AG09319 (cell line): ENCODE measurements around the gene EGR2.

Source experiments
- DNase-seq: peaks from one replicate; pipeline ENCODE4 v3.0.0-alpha.2; 2010; ENCODE audit warnings: low read depth; ENCODE audit errors: extremely low read depth
- TF ChIP-seq, protein P1 (sequence below): IDR thresholded peaks from 2 replicates; pipeline ENCODE4 v1.5.1; 2011; ENCODE audit warnings: low read depth, mild to moderate bottlenecking, inconsistent platforms, low read length, moderate library complexity

The EGR2 gene

DNA sequence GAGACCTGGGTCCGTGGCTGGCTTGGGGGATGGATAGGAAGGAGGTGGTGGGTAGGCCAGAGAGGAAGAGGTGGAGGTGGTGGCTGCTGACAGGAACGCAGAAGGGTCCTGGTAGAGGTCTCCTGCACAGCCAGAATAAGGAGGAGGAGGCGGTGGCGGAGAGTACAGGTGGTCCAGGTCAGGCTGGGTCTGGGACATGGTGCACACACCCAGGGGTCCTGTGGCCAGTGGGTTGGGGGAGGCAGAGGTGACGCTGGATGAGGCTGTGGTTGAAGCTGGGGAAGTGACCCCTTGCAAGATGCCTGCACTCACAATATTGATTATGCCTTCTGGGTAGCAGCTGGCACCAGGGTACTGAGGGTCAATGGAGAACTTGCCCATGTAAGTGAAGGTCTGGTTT is 2.2 kb downstream of the EGR2 start:
- TF ChIP-seq, protein P1, sequence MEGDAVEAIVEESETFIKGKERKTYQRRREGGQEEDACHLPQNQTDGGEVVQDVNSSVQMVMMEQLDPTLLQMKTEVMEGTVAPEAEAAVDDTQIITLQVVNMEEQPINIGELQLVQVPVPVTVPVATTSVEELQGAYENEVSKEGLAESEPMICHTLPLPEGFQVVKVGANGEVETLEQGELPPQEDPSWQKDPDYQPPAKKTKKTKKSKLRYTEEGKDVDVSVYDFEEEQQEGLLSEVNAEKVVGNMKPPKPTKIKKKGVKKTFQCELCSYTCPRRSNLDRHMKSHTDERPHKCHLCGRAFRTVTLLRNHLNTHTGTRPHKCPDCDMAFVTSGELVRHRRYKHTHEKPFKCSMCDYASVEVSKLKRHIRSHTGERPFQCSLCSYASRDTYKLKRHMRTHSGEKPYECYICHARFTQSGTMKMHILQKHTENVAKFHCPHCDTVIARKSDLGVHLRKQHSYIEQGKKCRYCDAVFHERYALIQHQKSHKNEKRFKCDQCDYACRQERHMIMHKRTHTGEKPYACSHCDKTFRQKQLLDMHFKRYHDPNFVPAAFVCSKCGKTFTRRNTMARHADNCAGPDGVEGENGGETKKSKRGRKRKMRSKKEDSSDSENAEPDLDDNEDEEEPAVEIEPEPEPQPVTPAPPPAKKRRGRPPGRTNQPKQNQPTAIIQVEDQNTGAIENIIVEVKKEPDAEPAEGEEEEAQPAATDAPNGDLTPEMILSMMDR = no peak
- DNase-seq = no peak

DNA sequence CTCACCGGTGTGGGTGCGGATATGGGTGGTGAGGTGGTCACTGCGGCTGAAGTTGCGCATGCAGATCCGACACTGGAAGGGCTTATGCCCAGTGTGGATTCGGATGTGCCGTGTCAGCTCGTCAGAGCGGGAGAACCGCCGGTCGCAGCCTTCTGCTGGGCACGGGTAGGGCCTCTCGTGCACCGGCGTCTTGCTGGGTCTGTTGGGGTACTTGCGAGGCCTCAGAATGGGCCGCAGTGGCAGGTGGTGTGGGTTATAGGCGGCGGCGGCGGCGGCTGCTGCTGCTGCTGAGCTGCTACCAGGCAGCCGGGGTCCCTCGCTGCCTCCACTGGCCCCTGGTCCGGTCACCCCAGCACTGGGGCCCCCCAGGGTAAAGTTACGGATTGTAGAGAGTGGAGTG is 2.7 kb downstream of the EGR2 start:
- no peak for DNase-seq
- TF ChIP-seq, protein P1 = no peak

DNA sequence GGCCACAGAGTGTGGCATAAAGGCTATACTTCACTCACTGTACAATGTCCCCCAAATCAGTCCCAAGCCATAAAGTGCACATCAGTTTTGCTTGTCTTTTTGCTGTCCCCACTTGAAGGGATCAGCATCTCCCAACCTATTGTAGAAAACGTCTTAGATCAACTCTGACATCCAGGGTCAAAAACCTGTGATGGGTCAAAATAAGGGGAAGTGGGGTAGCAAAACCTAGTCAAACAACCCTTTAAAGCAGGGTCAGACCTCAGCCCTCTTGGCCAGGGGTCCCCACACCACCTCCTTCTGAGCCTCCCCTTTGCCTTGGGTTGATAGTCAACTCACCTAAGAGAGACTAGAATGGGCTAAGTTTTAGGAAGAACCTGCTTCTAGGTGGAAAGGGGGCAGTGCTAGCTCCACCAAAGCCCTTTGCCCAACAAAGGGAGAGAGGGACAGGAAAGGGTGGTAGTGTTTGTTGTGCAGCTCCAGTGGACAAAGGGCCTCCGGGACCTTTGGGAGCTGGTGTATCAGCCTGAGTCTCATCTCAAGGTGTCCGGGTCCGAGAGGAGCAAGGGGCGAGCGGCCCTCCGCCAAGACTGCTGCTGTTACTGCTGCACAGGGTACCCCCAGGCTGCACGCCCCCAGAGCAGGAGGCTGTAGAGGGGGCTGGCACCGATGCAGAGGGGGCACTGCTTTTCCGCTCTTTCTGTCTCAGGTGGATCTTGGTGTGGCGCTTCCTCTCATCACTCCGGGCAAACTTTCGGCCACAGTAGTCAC is 3.3 kb downstream of the EGR2 start:
- no peak for DNase-seq
- TF ChIP-seq, protein P1 = no peak

DNA sequence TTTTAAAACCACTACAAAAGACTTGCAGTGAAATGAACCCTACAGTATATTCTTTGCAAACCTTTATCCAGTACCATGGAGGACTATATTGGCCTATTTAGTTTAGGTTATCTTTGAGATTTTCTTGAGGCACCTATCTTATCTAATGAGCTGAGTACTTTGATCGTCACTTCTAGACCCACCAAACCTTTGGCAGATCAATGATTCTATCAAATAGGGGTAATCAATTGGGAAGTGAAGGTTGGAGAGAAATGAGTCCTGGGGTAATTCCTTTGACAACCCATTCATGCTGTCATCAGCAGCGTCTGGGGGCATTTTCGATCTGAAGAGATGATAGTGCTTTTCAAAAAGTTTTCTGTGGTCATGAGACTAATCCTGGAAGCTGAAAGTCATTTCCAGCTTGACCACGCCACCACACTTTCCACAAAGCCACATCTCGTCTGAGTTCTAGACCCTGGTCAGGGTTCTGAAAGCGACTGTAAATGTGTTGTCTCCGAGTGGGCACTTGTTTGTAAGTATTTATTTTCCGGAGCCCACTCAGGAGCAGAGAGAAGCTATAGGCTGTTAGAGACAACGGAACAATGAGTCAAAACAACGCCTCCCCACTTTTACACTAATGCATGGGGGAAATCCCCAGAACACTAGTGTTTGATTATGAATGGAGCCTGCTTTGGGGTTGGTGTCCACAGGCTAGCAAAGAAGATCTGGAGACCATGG is 4.8 kb downstream of the EGR2 start:
- DNase-seq = no peak
- TF ChIP-seq, protein P1 = no peak

DNA sequence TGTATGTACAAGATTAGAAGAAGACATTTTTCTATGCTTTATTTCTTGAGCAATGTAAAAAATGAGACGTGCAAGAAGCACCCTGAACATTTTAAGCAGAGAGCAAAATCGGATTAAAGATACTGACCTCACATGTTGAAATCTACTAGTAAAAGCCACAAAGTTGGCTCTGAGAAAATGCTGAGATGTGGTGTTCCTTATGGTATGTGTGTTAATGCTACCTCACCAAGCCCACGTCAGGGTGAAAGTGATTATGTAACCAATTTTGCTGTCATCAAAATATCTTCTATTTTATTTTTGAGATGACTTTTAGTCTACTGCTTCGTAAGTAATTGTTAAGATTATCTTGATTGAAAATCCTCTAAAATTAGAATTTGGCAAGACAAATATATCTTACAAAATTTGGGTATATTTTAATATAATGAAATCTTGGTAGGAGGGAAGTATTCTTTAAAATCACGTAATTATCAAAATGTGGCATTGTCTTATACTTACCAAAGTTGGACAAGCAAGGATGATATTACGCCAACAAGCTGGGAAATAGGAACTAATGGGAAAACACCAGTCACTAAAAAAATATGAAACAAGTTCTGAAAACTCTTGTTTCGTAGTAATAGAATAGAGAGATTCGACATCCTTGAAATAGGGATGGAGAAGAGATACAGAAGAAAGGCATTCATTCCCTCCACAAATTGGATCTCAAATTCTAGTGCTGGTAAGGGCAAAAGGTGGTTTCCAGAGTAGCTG is 5.8 kb downstream of the EGR2 start:
- DNase-seq = no peak
- TF ChIP-seq, protein P1 = no peak

DNA sequence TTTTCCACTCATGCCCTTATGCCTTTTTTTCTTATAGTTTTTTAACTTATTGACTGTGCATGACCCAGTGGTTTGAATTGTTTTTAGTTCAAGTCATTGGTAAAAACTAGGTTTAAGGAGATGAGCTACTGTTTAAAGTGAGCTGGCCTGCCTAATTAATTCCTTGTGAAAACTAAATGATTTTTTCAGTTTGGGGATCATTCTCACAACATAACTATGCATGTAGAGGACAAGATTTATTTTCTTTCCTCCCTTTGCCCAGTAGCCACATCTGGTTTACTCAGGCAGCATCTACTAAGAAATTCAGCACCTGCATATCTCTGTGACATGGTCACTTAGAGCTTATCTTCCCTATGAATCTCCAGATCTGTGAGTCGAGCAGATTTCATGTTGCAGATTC is 9.9 kb downstream of the EGR2 start:
- TF ChIP-seq, protein P1 = no peak
- DNase-seq = no peak
